ENCODE results near the gene UBA52. TPM values are rescaled to one million over a fixed set of nuclear protein-coding genes. Genes with fewer than 3 reads are reported as not detected.

The UBA52 gene
- total and polyA plus RNA-seq, 2 of the 13 experiments (the other 11 are each of a cell fraction or from before 2014, with no cell fraction given): 959 to 1,782 TPM

DNA sequence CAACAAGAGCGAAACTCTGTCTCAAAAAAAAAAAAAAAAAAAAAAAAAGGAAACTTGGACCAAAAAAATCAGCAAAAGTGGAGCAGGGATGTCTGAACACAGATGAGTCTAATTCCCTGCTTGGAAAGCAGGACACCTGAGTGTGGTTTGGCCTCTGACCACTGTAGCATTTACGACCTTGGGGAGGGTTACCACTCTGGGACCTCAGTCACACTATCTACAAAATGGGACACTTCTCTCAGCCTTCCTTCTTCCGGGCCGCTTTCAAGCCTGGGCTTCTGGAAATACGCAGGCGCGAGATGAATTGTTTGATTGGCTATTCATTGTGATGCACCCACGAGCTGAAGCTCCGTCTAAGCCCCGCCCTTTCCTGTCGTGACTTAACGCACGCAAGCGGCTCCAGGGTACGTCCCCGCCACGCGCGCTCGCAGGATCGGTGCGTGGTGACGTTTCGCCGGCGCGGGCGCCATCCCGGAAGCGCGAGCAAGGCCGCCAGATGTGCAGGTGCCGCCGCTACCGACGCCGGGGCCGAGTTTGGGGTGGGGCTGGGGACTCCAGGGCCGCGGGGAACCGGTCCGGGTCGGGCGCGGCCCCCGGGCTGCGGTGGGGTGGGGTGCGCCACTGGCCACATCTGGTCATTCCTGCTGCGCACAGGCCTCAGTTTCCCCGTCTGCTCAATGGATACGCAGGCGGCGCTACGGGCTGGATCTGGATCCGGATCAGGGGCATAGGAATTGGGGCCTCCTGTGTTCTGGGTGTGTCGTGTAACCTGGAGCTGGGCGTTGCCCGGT lies 14.1 kb upstream of the UBA52 start, which contains the start of gene KXD1 (continued):
- TF ChIP-seq ZNF431 (CRISPR knock-in tag; IDR thresholded peaks at IDR 0.05; ENCODE audit: borderline replicate concordance, low read depth) (no peak), ZNF256 (CRISPR knock-in tag; conservative IDR thresholded peaks at IDR 0.05) (0 out of 2 replicates have a peak, but pooled peaks have one; percentile 45), AKAP8 (CRISPR knock-in tag; IDR thresholded peaks at IDR 0.05) (no peak; the same call in 1 of the 2 replicates), ZZZ3 (CRISPR knock-in tag; IDR thresholded peaks at IDR 0.05; ENCODE audit: borderline replicate concordance) (no peak), TP53 (CRISPR knock-in tag; conservative IDR thresholded peaks at IDR 0.05) (no peak), FOXO1 (CRISPR knock-in tag; IDR thresholded peaks at IDR 0.05) (no peak; the same call in 1 of the 2 replicates), ZNF800 (CRISPR knock-in tag; IDR thresholded peaks at IDR 0.05) (0 out of 2 replicates have a peak, but pooled peaks have one; percentile 37), SP140L (CRISPR knock-in tag; IDR thresholded peaks at IDR 0.05; ENCODE audit: borderline replicate concordance) (no peak), YEATS2 (CRISPR knock-in tag; IDR thresholded peaks at IDR 0.05; ENCODE audit: borderline replicate concordance) (peak; percentile 77), CC2D1A (CRISPR knock-in tag; IDR thresholded peaks at IDR 0.05) (no peak), ZSCAN9 (CRISPR knock-in tag; IDR thresholded peaks at IDR 0.05; ENCODE audit: borderline replicate concordance) (no peak), ETS1 (CRISPR knock-in tag; IDR thresholded peaks at IDR 0.05) (no peak), TRAFD1 (CRISPR knock-in tag; IDR thresholded peaks at IDR 0.05; ENCODE audit: borderline replicate concordance) (no peak; the same call in 1 of the 2 replicates), RAD21 (CRISPR knock-in tag; IDR thresholded peaks at IDR 0.05) (no peak), PAF1 (CRISPR knock-in tag; IDR thresholded peaks at IDR 0.05) (no peak), POLR2A (IDR thresholded peaks at IDR 0.05; ENCODE audit: insufficient read depth in 1 of 2, low read depth in 2 of 2, low read length in 2 of 2) (peak in 1 of 2 experiments; percentile 62; a peak in 2 of 4 replicates), ZNF331 (CRISPR knock-in tag; IDR thresholded peaks at IDR 0.05) (peak; percentile 8; the same call in 1 of the 2 replicates)
- TF ChIP-seq, protein P1, sequence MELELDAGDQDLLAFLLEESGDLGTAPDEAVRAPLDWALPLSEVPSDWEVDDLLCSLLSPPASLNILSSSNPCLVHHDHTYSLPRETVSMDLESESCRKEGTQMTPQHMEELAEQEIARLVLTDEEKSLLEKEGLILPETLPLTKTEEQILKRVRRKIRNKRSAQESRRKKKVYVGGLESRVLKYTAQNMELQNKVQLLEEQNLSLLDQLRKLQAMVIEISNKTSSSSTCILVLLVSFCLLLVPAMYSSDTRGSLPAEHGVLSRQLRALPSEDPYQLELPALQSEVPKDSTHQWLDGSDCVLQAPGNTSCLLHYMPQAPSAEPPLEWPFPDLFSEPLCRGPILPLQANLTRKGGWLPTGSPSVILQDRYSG (CRISPR knock-in tag; IDR thresholded peaks at IDR 0.05): no peak
- TF ChIP-seq, protein P2, sequence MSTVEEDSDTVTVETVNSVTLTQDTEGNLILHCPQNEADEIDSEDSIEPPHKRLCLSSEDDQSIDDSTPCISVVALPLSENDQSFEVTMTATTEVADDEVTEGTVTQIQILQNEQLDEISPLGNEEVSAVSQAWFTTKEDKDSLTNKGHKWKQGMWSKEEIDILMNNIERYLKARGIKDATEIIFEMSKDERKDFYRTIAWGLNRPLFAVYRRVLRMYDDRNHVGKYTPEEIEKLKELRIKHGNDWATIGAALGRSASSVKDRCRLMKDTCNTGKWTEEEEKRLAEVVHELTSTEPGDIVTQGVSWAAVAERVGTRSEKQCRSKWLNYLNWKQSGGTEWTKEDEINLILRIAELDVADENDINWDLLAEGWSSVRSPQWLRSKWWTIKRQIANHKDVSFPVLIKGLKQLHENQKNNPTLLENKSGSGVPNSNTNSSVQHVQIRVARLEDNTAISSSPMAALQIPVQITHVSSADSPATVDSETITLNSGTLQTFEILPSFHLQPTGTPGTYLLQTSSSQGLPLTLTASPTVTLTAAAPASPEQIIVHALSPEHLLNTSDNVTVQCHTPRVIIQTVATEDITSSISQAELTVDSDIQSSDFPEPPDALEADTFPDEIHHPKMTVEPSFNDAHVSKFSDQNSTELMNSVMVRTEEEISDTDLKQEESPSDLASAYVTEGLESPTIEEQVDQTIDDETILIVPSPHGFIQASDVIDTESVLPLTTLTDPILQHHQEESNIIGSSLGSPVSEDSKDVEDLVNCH (CRISPR knock-in tag; IDR thresholded peaks at IDR 0.05): no peak
